Putamen (tissue), 1 donor: ENCODE measurements around the gene CD7.
A peak's percentile ranks its signal among the peaks of the same experiment; 100 is the strongest.

ENCODE experiments used
- DNase-seq: peaks from one replicate; pipeline ENCODE4 v3.0.0-alpha.2; 2016; ENCODE audit warnings: low spot score

The CD7 gene

GRCh38 chr17:82328141-82328993, 11.0 kb upstream of the CD7 start:
- no peak for DNase-seq

- DNase-seq: no peak
Measured at GRCh38 chr17:82327757-82328140, 10.3 kb upstream of the CD7 start.

GRCh38 chr17:82327289-82327688, 9.9 kb upstream of the CD7 start:
- DNase-seq: no peak

GRCh38 chr17:82325286-82326180, 8.1 kb upstream of the CD7 start:
- no peak for DNase-seq

GRCh38 chr17:82324566-82325285, 7.3 kb upstream of the CD7 start:
- DNase-seq: peak; percentile 33

DNA sequence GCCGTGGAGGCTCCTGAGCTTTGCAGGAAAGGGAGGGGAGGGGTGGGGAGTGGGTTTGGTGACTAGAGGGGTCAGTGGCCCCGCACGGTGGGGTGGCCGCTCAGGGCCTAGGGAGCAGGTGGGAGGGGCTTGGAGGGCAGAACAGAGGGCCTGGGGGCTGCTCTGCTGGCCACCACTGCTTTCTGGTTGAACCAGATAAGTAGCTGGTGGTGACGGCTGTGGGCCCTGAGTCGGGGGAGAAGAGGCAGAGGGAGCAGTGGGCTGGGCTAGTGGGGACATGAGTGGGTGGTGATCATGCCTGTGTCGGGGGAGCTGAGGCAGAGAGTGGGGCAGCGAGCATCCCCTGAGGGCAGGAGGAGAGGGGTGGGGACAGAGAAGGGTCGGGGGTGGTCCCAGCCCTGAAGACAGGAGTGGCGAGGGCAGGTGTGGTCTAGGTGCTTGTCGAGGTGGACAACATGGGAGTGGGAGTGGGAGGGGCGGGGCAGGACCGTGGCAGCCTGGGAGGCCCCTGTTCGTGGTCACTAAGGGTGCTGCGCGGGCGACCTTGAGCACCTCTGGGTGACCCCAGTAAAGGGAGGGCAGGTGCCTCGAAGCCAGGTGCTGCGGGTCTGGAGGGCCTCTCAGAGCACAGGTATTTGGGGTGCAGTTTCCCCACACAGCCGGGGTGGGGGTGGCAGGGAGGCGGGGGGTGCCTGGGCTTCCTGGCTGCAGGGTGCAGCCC, 6.3 kb upstream of the CD7 start:
- DNase-seq: no peak

DNA sequence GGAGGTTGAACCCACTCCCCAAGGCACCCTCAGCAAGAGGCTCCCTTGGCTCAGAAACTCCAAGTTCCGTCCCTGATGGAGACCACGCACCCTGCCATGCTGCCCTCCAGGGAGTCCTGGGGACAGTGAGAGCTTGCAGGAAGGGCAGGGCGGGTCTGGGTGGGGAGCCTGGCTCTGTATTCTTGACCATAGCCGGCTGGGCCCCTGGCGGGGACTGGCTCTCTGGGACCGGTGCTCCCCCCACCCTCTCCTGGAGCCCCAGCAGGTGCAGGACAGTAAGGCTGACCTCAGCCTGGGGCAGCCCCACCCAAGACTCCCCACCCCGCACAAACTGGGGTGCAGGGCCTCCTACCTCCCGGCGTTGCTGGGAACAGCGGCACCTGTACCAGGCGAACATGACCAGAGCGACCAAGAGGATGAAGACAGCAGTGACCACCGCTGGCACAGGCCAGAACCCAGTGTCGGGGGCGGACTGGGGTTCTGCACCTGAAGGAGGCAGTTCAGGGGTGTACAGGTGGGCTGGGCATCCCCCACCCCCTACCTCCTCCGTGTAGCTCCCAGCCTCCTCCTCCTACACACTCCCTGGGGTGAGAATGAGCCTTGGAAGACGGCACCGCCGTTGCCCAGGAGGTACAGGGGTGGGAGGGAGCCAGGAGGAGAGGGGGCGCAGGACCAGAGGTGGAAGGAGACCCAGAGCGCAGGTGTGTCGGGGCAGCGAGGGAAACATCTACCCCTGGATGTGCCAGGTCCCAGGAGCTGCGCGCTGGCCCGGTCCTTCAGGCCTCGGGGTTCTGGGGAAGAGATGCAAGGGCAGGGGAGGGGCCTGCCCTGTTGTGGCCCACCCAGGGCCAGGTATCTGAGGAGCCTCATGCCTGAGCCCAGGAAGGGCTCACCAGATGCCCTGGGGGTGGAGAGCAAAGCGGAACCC, 5.4 kb upstream of the CD7 start:
- no peak for DNase-seq

DNA sequence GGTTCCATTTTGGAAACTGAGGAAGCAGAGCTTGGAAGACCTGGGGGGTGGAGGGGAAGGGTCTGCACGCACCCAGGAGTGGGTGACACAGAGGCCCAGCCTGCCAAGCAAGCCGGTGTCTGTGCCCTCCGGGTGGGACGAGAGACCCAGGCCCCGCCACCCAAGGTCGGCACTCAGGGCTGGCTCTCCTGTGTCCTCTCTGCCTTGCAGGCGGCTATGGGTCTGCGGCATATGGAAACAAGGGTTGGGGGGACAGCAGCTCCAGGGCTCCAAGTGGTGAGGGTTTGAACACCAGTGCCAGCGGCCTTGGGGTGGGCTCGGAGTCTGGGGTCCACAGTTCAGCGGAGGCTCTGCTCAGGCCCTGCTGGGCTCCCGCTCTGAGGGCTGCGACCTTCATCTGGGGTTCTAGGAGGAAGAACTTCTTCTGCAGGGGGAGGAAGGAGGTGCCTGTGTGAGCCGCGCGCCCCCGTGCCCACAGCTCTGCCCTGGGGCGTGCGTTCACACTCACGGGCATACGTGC, 4.6 kb upstream of the CD7 start:
- no peak for DNase-seq

GRCh38 chr17:82320956-82321927, 3.8 kb upstream of the CD7 start:
- DNase-seq: no peak

DNA sequence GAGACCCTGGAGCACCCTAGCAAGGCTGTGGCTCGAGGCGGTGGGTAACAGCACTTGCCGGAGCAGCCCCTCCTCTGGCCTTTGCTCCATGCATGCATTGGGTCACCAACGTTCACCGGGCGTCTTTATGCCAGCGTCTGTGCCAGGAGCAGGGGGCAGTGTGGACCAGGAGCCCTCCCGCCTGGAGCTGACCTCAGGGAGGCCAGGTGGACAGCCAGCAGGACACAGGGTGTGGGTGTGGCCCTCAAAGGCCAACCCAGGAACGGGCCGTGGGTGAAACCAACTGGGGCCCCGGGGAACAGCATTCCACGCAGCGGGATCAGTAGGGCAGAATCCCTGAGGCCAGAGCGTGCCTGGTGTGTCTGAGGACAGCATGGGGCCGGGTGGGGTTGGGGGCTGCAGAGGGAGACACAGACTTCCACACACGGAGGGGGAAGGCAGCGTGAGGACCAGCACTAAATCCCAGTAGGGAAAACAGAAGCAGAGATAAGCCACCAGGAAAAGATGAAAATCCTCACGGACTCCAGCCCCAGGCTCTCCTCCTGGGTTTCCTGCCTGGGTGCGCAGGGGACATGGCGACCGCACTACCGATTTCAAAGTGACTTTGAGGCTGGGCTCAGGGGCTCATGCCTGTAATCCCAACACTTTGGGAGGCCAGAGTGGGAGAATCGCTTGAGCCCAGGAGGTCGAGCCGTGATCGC, 2.9 kb upstream of the CD7 start:
- DNase-seq: no peak

- DNase-seq: no peak
Measured at GRCh38 chr17:82319619-82320062, 2.2 kb upstream of the CD7 start.

GRCh38 chr17:82318772-82319606, 1.6 kb upstream of the CD7 start:
- no peak for DNase-seq

GRCh38 chr17:82318169-82318498, 726 bp upstream of the CD7 start:
- DNase-seq: no peak

- no peak for DNase-seq
Measured at GRCh38 chr17:82316651-82317393, 586 bp downstream of the CD7 start.

- no peak for DNase-seq
Measured at GRCh38 chr17:82315703-82316358, 1.6 kb downstream of the CD7 start.
